GM21737 (cell line): Measurements from ENCODE around the gene TGM6.
"Not testable (repeated sequence)": the region's sequence is repeated elsewhere in the genome, so short reads cannot be mapped to it uniquely, and the experiment has no call there.

Experiments
- ATAC-seq: cut with Tn5 transposase; IDR thresholded peaks from one replicate; pipeline ENCODE4 v1.9.1; 2021; ENCODE audit warnings: mild to moderate bottlenecking, moderate library complexity; ENCODE audit not compliant: unreplicated experiment

TGM6 gene

DNA sequence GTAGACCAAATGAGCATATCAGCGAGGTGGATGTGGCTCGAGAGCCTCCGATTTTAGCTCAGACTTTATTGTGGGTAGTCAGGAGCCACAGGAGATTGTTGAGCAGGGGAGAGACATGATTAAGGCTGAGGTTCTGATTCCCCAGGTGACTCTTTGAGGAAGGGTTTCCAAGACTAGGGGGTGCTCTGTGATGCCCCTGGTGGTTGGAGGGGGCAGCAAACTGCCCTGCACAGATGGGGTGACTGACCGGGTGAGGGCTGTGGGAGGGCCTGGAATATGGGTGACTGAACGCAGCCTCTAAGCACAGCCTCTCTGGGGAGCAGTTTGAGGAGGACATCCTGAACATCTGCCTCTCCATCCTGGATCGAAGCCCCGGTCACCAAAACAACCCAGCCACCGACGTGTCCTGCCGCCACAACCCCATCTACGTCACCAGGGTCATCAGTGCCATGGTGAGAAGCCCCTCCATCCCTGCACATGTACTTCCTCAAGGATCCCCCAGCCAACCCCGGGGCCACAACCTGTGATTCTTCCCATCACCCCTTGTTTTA, 17.0 kb downstream of the TGM6 start:
- ATAC-seq = no peak

GRCh38 chr20:2398449-2398848, 17.7 kb downstream of the TGM6 start:
- ATAC-seq = no peak

GRCh38 chr20:2399390-2399789, 18.7 kb downstream of the TGM6 start:
- no peak for ATAC-seq

- ATAC-seq = no peak
These were observed 19.6 kb downstream of the TGM6 start for GRCh38 chr20:2400290-2400689.

DNA sequence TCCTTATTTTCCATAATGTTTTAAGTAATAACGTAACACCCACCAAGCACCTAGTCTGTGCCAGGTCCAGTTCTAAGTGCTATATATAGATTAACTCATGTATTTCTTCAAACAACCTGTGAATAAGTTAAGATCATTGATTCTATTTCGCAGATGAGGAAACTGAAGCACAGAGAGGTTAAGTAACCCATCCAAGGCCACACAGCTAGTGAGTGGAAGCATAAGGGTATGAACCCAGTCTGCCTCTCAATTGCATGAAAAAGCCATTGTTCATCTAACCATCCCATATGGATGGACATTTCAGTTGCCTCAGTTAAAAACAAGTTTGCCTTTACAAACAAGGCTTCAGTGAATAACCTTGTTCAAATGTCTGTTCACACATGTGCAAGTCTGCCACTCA, 20.8 kb downstream of the TGM6 start:
- no peak for ATAC-seq

DNA sequence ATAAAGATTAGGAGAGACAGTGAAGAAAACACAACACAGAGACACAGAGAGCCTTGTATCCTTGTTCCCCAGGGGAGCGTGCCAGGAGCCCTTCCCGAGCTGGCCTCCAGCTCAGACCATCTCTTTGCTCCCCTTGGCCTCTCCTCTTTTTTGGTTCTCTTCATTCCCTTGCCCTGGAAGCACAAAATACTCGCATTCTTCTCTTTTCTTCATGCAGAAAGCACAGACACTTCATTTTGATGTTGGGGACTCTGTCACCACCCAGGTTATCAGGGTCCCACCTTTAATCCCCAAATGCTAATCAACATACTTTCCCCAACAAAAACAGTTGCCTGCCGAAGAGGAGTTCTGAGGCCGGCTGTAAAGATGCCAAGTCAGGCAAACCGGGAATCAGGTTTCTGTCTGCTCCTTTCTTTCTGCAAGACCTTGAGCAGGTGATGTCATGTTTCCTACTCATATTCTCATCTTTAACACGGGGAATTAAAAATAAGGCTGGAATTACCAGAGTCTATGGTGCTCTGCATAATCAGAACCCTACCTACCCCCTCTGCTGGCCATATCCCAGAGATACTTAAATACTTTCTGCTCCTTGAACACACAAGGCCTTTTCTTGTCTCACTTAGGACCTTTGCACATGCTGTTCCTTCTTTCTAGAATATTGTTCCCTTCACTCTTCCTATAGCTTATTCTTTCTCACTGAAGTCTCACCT, 21.7 kb downstream of the TGM6 start:
- no peak for ATAC-seq

DNA sequence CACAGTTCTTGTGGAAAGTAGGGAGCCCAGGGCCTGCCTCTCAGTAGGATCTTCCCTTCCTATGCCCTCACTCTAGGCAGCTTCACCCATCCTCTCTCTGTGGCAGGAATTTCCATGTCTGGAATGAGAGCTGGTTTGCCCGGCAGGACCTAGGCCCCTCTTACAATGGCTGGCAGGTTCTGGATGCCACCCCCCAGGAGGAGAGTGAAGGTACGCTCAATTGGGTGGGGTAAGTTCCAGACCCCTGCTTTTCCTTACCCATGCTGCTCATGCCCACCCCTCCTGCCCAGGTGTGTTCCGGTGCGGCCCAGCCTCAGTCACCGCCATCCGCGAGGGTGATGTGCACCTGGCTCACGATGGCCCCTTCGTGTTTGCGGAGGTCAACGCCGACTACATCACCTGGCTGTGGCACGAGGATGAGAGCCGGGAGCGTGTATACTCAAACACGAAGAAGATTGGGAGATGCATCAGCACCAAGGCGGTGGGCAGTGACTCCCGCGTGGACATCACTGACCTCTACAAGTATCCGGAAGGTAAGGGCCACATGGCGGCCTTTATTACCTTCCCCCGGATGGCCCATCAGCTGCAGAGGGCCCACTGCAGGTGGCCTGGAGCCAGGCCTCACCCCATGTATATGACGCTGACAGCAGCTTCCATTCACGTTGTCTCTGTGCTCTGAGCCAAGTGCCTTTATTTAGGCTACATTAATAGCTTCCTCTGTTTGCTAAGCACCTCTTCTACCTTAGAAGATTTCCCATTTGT, 22.8 kb downstream of the TGM6 start:
- ATAC-seq = no peak

GRCh38 chr20:2405693-2406065, 25.0 kb downstream of the TGM6 start:
- ATAC-seq = no peak

- ATAC-seq = not testable (repeated sequence)
These were observed 26.7 kb downstream of the TGM6 start for GRCh38 chr20:2407355-2407754.

DNA sequence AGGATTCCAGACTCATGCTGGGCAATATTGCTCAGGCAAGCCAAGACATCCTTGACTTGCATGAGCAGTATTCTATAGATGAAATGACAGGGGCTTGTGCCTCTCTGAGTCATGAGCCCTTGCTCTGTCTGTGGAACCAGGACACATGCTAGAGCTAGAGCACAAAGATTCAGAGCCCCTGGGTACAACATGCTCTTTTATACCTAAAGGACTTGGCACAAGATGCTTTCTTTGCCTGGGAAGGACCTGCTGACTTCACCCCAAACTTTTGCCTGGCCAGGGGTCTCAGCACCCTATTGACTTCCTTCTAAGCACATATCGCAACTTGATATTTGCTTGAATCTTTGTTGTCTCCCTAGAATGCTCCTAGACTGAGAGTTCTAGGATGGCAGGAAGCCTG, 27.4 kb downstream of the TGM6 start:
- no peak for ATAC-seq

DNA sequence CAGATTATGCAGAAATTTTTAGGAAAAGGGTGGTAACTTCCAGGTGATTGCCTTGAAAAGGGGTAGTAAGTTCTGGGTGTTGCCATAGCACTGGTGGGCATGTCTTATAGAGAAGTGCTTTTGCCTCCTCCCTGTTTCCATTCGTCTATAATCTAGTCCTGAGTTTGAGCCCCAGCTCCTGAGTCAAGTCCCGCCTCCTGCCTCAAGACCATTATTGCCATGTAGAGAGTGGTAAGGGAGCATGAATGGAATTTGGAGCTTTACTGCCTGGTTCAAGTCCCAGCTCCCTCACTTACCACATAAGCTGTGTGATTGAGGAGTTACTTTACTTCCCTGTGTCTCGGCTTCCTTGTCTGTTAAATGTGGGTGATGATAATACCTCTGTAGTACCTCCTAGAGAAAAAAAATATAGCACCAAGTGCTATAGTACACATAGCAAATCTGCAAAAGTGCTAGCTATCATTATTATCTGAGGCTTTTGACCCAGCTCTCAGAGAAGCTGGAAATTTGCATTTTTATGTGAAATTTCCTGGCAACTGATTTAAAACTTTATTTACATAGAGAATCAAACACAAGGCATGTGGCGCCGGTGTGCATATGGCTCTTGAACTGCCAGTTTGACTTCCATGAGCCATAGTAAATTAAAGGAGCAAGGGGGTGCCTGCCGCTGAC, 36.0 kb downstream of the TGM6 start:
- ATAC-seq = no peak

GRCh38 chr20:2417213-2417541, 36.5 kb downstream of the TGM6 start:
- no peak for ATAC-seq

DNA sequence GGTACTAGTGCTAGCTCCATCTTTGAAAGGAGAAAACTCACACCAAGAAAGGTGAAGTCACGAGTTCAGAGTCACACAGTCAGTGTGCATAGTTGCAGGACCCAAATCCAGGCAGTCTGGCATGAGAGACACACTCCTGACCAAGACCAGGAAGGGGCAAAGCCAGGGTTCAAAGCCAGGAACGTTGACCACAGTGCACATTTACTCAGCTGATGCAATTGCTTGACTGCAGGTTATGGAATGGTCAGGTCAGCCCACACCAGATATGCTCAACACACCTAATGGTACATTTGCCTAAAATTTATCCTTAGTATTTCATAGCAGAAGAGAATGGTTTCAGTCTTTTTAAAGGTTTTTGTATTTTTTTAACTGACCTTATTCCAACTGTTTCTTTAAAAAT, 37.7 kb downstream of the TGM6 start:
- ATAC-seq = no peak

GRCh38 chr20:2420510-2420909, 39.8 kb downstream of the TGM6 start:
- no peak for ATAC-seq

DNA sequence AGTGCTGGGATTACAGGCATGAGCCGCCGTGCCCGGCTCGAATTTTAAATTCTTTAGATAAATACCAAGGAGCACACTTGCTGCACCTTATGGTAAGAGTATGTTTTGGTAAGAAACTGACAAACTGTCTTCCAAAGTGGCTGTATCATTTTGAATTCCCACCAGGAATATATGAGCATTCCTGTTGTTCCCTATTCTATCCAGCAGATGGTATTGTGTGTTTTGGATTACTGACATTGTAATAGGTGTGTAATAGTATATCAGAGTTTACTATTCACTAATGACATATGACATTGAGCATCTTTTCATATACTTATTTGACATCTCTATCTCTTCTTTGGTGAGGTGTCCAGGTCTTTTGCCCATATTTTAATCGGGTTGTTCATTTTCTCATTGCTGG, 40.5 kb downstream of the TGM6 start:
- ATAC-seq = no peak

- ATAC-seq = no peak
These were observed 48.4 kb downstream of the TGM6 start for GRCh38 chr20:2429051-2429450.

GRCh38 chr20:2430538-2430937, 49.8 kb downstream of the TGM6 start:
- ATAC-seq = no peak

- no peak for ATAC-seq
These were observed 50.5 kb downstream of the TGM6 start for GRCh38 chr20:2431185-2431584.

DNA sequence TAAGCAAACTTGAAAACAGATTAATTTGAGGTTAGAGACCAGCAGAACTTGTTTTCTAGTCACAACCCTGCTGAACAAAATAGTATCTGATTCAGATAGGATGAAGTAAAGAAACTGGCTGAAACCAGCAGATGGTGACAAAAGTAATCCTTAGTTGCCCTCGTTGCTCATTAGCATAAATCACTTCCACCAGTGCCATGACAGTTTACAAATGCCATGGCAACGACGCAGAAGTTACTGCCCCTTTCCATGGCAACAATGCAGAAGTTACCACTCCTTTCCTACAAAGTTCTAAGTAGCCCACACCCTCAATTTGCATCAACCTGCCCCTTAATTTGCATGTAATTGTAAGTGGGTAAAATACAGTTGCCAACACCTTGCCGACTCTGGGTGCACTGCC, 66.1 kb downstream of the TGM6 start:
- ATAC-seq = no peak

DNA sequence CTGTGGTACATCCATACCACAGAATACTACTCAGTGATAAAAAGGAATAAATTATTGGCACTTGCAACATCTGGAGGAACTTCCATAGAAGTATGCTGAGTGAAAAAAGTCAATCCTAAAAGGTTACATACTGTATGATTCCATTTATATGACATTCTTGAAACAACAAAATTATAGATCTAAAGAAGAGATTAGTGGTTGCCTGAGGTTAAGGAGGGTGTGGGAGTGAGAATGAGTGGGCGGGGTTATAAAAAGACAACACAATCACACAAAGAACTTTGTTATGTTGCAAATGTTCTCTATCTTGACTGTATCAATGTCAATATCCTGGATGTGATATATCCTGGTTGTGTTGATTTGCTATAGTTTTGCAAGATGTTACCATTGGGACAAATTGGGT, 68.7 kb downstream of the TGM6 start:
- ATAC-seq = no peak

DNA sequence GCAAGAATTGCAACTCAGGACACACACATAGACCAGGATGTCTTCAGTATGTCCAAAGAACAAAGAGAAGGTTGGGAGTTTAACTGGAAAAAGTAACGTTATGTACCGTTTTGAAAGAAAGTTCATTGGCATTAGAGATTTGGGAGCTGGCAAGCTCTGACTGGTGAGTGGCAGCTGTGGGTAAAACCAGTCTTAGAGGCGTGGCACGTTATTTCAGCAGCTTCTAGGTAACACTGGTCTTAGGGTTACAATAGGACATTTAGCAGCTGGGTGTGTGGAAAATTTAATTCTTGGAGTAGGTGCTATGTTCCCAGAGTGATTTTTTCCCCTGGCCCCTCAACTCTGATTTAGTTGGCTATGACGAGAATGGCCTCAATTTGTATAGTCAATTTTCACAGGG, 70.7 kb downstream of the TGM6 start:
- ATAC-seq = no peak
